Activated CD4-positive, alpha-beta T cell treated with anti-CD3 and anti-CD28 coated beads for 36 hours (primary cell): Measurements from ENCODE around the gene M1AP. TPM values are rescaled to one million over a fixed set of nuclear protein-coding genes. Genes with fewer than 3 reads are reported as not detected.
"Not testable (repeated sequence)": the region's sequence is repeated elsewhere in the genome, so short reads cannot be mapped to it uniquely, and the experiment has no call there.

Experiments used
- ATAC-seq: fragments of 200-7000 bp; cut with Tn5 transposase; one replicate; pipeline ENCODE4 v1.10.0; 2021; ENCODE audit warnings: mild to moderate bottlenecking, moderate library complexity
- CTCF ChIA-PET: fragments of 350-600 bp; sonication (Branson Sonifier 250); formaldehyde crosslinking; loops from one replicate; lab custom pipeline; 2021; ENCODE audit warnings: antibody characterized with exemption; lab: Charles Lee
- POLR2A ChIA-PET: fragments of 350-600 bp; sonication (Branson Sonifier 250); formaldehyde crosslinking; loops from one replicate; lab custom pipeline; 2021; ENCODE audit warnings: antibody characterized with exemption, inconsistent platforms; lab: Charles Lee
- DNase-seq: peaks from one replicate; pipeline ENCODE4 v3.0.0-alpha.2; 2020
- H3K27ac Mint-ChIP-seq: one replicate; pipeline ENCODE4 v1.8.0; 2021; ENCODE audit warnings: mixed read lengths
- H3K27me3 Mint-ChIP-seq: one replicate; pipeline ENCODE4 v1.8.0; 2021; ENCODE audit warnings: mixed read lengths
- H3K36me3 Mint-ChIP-seq: one replicate; pipeline ENCODE4 v1.8.0; 2021; ENCODE audit warnings: low read depth, mixed read lengths
- H3K4me1 Mint-ChIP-seq: one replicate; pipeline ENCODE4 v1.8.0; 2021; ENCODE audit warnings: mixed read lengths
- H3K4me3 Mint-ChIP-seq: one replicate; pipeline ENCODE4 v1.8.0; 2021; ENCODE audit warnings: mild to moderate bottlenecking, moderate library complexity, mixed read lengths
- H3K9me3 Mint-ChIP-seq: one replicate; pipeline ENCODE4 v1.8.0; 2021; ENCODE audit warnings: low read depth, mixed read lengths
- intact Hi-C, 2 experiments: fragments of 100-400 bp; cut with DNase I in 1 of 2; cut with micrococcal nuclease in 1 of 2; formaldehyde crosslinking; loops; one replicate each; pipeline versions ENCODE4 v1.14.2 to v1.15.1; 2022 to 2024; cut with DNase I, micrococcal nuclease
- total RNA-seq, 2 experiments: library from RNA; stranded (reverse); gene quantifications; one replicate each; pipeline ENCODE4 v1.2.3, GENCODE V29; 2021

The M1AP gene
- total RNA-seq, 2 experiments from 2014 or later, result 0.18 to 0.33 TPM

GRCh38 chr2:74566076-74566753, 81.9 kb downstream of the M1AP start:
- Mint-ChIP-seq H3K27me3 (peaks cover 29% of the 10 kb centered on the region), H3K36me3 (no peaks in the 10 kb centered on the region), H3K4me1 (peaks cover 32% of the 10 kb centered on the region), H3K4me3 (no peak overlapping the region), H3K9me3 (no peaks in the 10 kb centered on the region), H3K27ac (peak overlapping the region; percentile 78)
- DNase-seq (peak; percentile 27), ATAC-seq (peak; percentile 40)
- ChIA-PET CTCF (interaction anchor here (0.6 to 3.3 kb wide), 8 partner anchors 9 to 286 kb away, joined by 3 to 10 read pairs (median 4); no protein-coding TSS in a partner anchor), POLR2A (interaction anchor here (0.6 to 1.3 kb wide), 4 partner anchors 8 to 33 kb away, joined by 3 to 5 read pairs (median 3); no protein-coding TSS in a partner anchor)
- intact Hi-C loops, result no loop called here

- ATAC-seq (no peak), DNase-seq (no peak)
- Mint-ChIP-seq H3K9me3 (no peaks in the 10 kb centered on the region), H3K4me1 (peaks cover 33% of the 10 kb centered on the region), H3K27ac (no peak overlapping the region), H3K36me3 (no peaks in the 10 kb centered on the region), H3K27me3 (peaks cover 39% of the 10 kb centered on the region), H3K4me3 (no peak overlapping the region)
- ChIA-PET POLR2A (no interaction called here), CTCF (interaction anchor here (0.7 kb wide), 1 partner anchor 82 kb away, joined by 3 read pairs; the partner anchor contains the start of genes CCDC142 and TTC31)
- intact Hi-C loops, result no loop called here
Measured at GRCh38 chr2:74564222-74564621, 83.9 kb downstream of the M1AP start.

DNA sequence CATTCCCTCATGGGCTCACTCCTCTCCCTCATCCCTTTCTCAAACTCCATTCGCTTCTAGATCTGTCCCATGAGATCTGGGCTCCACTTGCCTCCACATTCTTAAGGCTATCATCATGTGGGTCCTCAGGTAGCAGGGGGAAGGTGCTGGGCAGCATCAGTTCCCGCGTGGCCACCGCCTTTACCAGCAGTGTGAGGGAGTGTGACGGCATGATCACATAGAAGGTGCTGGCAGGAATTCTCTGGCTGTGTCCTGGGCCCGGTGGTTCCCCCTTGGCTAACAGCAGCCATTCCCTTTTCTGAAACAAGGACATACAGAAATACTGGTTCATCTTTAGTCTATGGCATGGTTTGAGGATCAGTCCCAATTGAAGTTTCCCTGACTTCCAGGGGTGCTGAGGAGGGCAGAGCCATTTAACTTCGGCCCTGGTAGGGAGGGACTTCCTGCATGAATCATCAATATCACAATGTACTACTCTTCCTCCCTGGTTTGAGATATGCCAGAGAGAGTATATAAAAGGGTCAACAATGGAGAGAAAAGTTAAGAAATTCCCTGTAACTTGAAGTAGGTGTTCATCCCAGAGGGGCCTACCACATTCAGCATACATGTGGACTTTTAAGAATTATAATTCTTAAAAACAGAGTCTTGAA, 85.9 kb downstream of the M1AP start:
- DNase-seq (no peak), ATAC-seq (no peak)
- POLR2A ChIA-PET, result no interaction called here
- CTCF ChIA-PET, result no interaction called here
- intact Hi-C loops, result loop anchor here in 1 of 2 experiments (2.0 kb wide), 1 partner anchor 19 kb away; no protein-coding TSS in a partner anchor
- no peak overlapping the region for H3K27ac Mint-ChIP-seq
- no peaks in the 10 kb centered on the region for H3K9me3 Mint-ChIP-seq
- H3K4me1 Mint-ChIP-seq, result peaks cover 19% of the 10 kb centered on the region
- peaks cover 34% of the 10 kb centered on the region for H3K27me3 Mint-ChIP-seq
- H3K36me3 Mint-ChIP-seq, result no peaks in the 10 kb centered on the region
- no peak overlapping the region for H3K4me3 Mint-ChIP-seq

- H3K27ac Mint-ChIP-seq, CTCF ChIA-PET, H3K36me3 Mint-ChIP-seq, H3K4me3 Mint-ChIP-seq, intact Hi-C loops, POLR2A ChIA-PET, H3K9me3 Mint-ChIP-seq, ATAC-seq, DNase-seq: not testable (repeated sequence)
- Mint-ChIP-seq H3K27me3 (peaks cover 34% of the 10 kb centered on the region), H3K4me1 (peaks cover 14% of the 10 kb centered on the region)
Measured at GRCh38 chr2:74561022-74561421, 87.1 kb downstream of the M1AP start.

GRCh38 chr2:74560591-74560990, 87.5 kb downstream of the M1AP start:
- Mint-ChIP-seq H3K27ac (no peak overlapping the region), H3K9me3 (no peaks in the 10 kb centered on the region), H3K4me1 (peaks cover 11% of the 10 kb centered on the region), H3K4me3 (no peak overlapping the region), H3K27me3 (peaks cover 32% of the 10 kb centered on the region), H3K36me3 (peaks cover 3% of the 10 kb centered on the region)
- intact Hi-C loops, result no loop called here
- DNase-seq (no peak), ATAC-seq (no peak)
- ChIA-PET POLR2A (no interaction called here), CTCF (interaction anchor here (0.6 kb wide), 1 partner anchor 11 kb away, joined by 4 read pairs; no protein-coding TSS in a partner anchor)

DNA sequence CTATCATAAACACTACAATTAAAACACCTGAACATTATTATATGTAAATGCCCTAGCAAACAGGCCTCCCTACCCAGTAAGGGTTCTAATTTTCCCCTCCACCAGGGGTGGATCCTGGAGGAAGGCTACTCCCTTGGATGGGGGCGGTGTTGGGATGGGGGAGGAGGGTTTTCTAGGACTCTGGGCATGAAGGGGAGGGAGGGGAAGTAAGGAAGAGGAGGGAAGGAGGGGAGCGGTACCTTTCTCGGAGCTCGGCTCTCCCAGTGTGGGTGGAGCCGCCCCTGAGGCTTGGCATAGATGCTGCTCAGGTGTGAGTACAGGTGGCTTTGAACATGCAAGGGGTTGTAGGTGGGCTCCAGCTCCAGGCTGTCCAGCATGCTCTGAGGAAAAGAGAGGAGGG, 88.2 kb downstream of the M1AP start:
- H3K4me1 Mint-ChIP-seq, result peaks cover 11% of the 10 kb centered on the region
- DNase-seq (no peak), ATAC-seq (no peak)
- peaks cover 32% of the 10 kb centered on the region for H3K27me3 Mint-ChIP-seq
- intact Hi-C loops, result no loop called here
- CTCF ChIA-PET, result interaction anchor here (0.5 kb wide), 1 partner anchor 691 kb away, joined by 3 read pairs; no protein-coding TSS in a partner anchor
- H3K4me3 Mint-ChIP-seq, result no peak overlapping the region
- H3K9me3 Mint-ChIP-seq, result no peaks in the 10 kb centered on the region
- no peak overlapping the region for H3K27ac Mint-ChIP-seq
- POLR2A ChIA-PET, result no interaction called here
- peaks cover 3% of the 10 kb centered on the region for H3K36me3 Mint-ChIP-seq

DNA sequence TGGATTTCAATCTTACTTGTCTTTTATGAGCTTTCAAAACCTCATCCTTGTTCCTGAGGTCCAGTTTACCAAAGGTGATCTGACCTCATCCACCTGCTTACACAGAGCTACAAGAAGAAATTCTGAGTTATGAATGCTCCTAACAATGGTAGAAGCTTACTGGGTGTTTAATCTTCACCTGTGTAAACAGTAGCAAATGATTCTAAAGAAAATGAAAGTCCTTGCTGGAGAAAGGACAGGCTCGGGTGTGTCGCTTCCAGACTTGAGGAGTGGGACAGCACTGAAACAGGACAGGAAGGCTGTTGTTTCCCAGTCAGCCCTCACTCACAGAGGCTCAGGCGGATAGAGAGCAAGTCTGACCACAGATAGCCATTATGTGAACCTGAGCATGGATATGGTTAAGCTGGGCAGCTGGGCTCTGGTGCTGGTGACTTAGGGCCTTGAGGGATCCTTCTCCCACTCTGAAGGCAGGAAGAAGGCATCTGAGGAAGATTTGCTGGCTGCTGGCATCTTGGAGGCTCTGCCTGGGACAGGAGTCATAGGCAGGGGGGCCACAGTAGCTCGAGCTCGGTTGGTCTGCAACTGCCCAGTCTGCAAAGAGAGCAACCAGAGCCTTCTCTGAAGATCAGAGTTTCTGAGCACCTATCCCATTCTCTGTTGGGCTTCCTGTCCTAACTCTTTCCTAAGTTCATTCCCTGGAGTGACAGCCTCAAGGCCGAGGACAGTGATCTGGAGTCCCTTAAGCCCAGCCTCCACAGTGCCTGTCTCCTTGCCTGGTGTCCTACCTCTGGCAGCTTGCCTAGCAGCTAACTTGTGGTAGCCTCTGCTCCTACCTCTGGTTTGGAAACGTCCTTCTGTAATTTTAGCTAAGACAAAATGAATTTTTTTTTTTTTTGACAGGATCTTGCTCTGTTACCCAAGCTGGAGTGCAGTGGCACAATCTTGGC, 89.6 kb downstream of the M1AP start:
- H3K4me1 Mint-ChIP-seq, result peaks cover 12% of the 10 kb centered on the region
- ATAC-seq (no peak), DNase-seq (no peak)
- ChIA-PET CTCF (interaction anchor here (0.6 to 1.2 kb wide), 6 partner anchors 9 to 682 kb away, joined by 3 to 4 read pairs (median 3); no protein-coding TSS in a partner anchor), POLR2A (interaction anchor here (0.6 kb wide), 2 partner anchors 8 to 69 kb away, joined by 3 to 13 read pairs; no protein-coding TSS in a partner anchor)
- no peak overlapping the region for H3K27ac Mint-ChIP-seq
- intact Hi-C loops, result no loop called here
- H3K9me3 Mint-ChIP-seq, result no peaks in the 10 kb centered on the region
- peaks cover 3% of the 10 kb centered on the region for H3K36me3 Mint-ChIP-seq
- H3K27me3 Mint-ChIP-seq, result peaks cover 22% of the 10 kb centered on the region
- no peak overlapping the region for H3K4me3 Mint-ChIP-seq

- Mint-ChIP-seq H3K4me3 (no peak overlapping the region), H3K9me3 (no peaks in the 10 kb centered on the region), H3K27me3 (peaks cover 18% of the 10 kb centered on the region), H3K27ac (no peak overlapping the region), H3K36me3 (peaks cover 3% of the 10 kb centered on the region), H3K4me1 (peaks cover 13% of the 10 kb centered on the region)
- DNase-seq (no peak), ATAC-seq (no peak)
- POLR2A ChIA-PET, result interaction anchor here (0.6 to 0.8 kb wide), 2 partner anchors 9 to 63 kb away, joined by 3 read pairs; no protein-coding TSS in a partner anchor
- CTCF ChIA-PET, result interaction anchor here (0.7 to 1.2 kb wide), 2 partner anchors 21 to 42 kb away, joined by 3 read pairs; no protein-coding TSS in a partner anchor
- intact Hi-C loops, result no loop called here
Measured at GRCh38 chr2:74556831-74557370, 91.2 kb downstream of the M1AP start.

GRCh38 chr2:74556159-74556558, 92.0 kb downstream of the M1AP start:
- no peak for DNase-seq
- peak overlapping the region; percentile 91 for H3K4me3 Mint-ChIP-seq
- H3K27me3 Mint-ChIP-seq, result peaks cover 16% of the 10 kb centered on the region
- intact Hi-C loops, result no loop called here
- peaks cover 3% of the 10 kb centered on the region for H3K36me3 Mint-ChIP-seq
- H3K9me3 Mint-ChIP-seq, result no peaks in the 10 kb centered on the region
- H3K4me1 Mint-ChIP-seq, result peaks cover 13% of the 10 kb centered on the region
- H3K27ac Mint-ChIP-seq, result no peak overlapping the region
- no peak for ATAC-seq
- ChIA-PET POLR2A (interaction anchor here (0.8 kb wide), 1 partner anchor 10 kb away, joined by 3 read pairs; no protein-coding TSS in a partner anchor), CTCF (interaction anchor here (0.7 kb wide), 1 partner anchor 24 kb away, joined by 3 read pairs; no protein-coding TSS in a partner anchor)

GRCh38 chr2:74555610-74556103, 92.5 kb downstream of the M1AP start:
- H3K27me3 Mint-ChIP-seq, result peaks cover 14% of the 10 kb centered on the region
- ChIA-PET POLR2A (no interaction called here), CTCF (interaction anchor here (0.7 to 1.9 kb wide), 2 partner anchors 24 to 29 kb away, joined by 3 to 8 read pairs; no protein-coding TSS in a partner anchor)
- intact Hi-C loops, result loop anchor here (2.0 kb wide), 4 partner anchors 15 to 73 kb away; partner anchors contain the start of genes CCDC142 (in 1 of the 2), LBX2 (in 1 of the 2), TLX2 (in 1 of the 2) and TTC31 (in 1 of the 2)
- ATAC-seq (no peak), DNase-seq (no peak)
- H3K4me3 Mint-ChIP-seq, result peak overlapping the region; percentile 91
- peaks cover 3% of the 10 kb centered on the region for H3K36me3 Mint-ChIP-seq
- peaks cover 11% of the 10 kb centered on the region for H3K4me1 Mint-ChIP-seq
- H3K27ac Mint-ChIP-seq, result peak overlapping the region; percentile 91
- no peaks in the 10 kb centered on the region for H3K9me3 Mint-ChIP-seq
